ENCODE measurements around the gene RIOX2.
A peak's percentile ranks its signal among the peaks of the same experiment; 100 is the strongest.

RIOX2 gene

DNA sequence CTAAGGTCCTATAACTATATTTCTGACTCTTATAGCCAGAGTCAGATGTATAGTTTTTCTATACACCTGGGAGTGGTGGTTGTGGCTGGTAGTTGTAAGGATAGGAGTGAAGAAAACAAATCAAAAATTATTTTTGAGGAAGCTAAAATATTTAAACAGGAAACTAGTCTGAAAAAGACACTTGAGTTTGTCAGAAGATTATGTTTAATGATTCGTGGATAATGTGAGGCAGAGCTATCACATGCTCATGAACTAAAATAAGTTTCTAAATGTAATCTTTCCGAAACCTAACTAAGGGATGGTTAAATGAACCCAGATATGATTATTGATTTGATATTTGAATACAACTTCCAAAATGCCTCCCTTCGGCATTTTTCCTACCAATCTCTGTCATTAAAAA lies 32.5 kb upstream of the RIOX2 start:
- Histone ChIP-seq H3K4me3 (ENCODE audit: low read length, poor library complexity, severe bottlenecking) (no peak overlapping the region), H3K9me3 (ENCODE audit: insufficient read depth, low read depth, low read length) (no peaks in the 10 kb centered on the region), H3K9me2 (replicated peaks; ENCODE audit: low read depth, low read length) (no peaks in the 10 kb centered on the region), H3K36me3 (ENCODE audit: insufficient read depth, low read length) (no peaks in the 10 kb centered on the region), H3K4me2 (ENCODE audit: low read depth, low read length, poor library complexity, severe bottlenecking) (no peak overlapping the region), H3F3A (ENCODE audit: low read depth) (no peaks in the 10 kb centered on the region), H3K9ac (ENCODE audit: low read depth, low read length, poor library complexity, severe bottlenecking) (no peak overlapping the region), H3K27me3 (ENCODE audit: insufficient read depth, low read length, poor library complexity, severe bottlenecking) (no peaks in the 10 kb centered on the region), H4K20me1 (ENCODE audit: insufficient read depth, low read length, poor library complexity, severe bottlenecking) (no peaks in the 10 kb centered on the region), H3K4me1 (ENCODE audit: insufficient read depth, low read length, poor library complexity, severe bottlenecking) (peaks cover 28% of the 10 kb centered on the region), H2AFZ (ENCODE audit: low read length) (no peak overlapping the region), H3K79me2 (ENCODE audit: insufficient read depth, low read length) (no peaks in the 10 kb centered on the region)
- TF ChIP-seq, protein P1, sequence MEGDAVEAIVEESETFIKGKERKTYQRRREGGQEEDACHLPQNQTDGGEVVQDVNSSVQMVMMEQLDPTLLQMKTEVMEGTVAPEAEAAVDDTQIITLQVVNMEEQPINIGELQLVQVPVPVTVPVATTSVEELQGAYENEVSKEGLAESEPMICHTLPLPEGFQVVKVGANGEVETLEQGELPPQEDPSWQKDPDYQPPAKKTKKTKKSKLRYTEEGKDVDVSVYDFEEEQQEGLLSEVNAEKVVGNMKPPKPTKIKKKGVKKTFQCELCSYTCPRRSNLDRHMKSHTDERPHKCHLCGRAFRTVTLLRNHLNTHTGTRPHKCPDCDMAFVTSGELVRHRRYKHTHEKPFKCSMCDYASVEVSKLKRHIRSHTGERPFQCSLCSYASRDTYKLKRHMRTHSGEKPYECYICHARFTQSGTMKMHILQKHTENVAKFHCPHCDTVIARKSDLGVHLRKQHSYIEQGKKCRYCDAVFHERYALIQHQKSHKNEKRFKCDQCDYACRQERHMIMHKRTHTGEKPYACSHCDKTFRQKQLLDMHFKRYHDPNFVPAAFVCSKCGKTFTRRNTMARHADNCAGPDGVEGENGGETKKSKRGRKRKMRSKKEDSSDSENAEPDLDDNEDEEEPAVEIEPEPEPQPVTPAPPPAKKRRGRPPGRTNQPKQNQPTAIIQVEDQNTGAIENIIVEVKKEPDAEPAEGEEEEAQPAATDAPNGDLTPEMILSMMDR (conservative IDR thresholded peaks at IDR 0.05; ENCODE audit: low read length), result no peak
- no peak for TF ChIP-seq EZH2phosphoT487 (IDR thresholded peaks at IDR 0.05; ENCODE audit: borderline replicate concordance)

- Histone ChIP-seq H3K36me3 (ENCODE audit: insufficient read depth, low read length) (no peaks in the 10 kb centered on the region), H3K9ac (ENCODE audit: low read depth, low read length, poor library complexity, severe bottlenecking) (peak overlapping the region; percentile 16), H3K4me2 (ENCODE audit: low read depth, low read length, poor library complexity, severe bottlenecking) (peak overlapping the region; percentile 67), H3K79me2 (ENCODE audit: insufficient read depth, low read length) (no peaks in the 10 kb centered on the region), H4K20me1 (ENCODE audit: insufficient read depth, low read length, poor library complexity, severe bottlenecking) (no peaks in the 10 kb centered on the region), H3K9me3 (ENCODE audit: insufficient read depth, low read depth, low read length) (no peaks in the 10 kb centered on the region), H2AFZ (ENCODE audit: low read length) (peak overlapping the region; percentile 78), H3K9me2 (replicated peaks; ENCODE audit: low read depth, low read length) (no peaks in the 10 kb centered on the region), H3K4me3 (ENCODE audit: low read length, poor library complexity, severe bottlenecking) (peak overlapping the region; percentile 51), H3K4me1 (ENCODE audit: insufficient read depth, low read length, poor library complexity, severe bottlenecking) (peaks cover 24% of the 10 kb centered on the region), H3F3A (ENCODE audit: low read depth) (no peaks in the 10 kb centered on the region), H3K27me3 (ENCODE audit: insufficient read depth, low read length, poor library complexity, severe bottlenecking) (no peaks in the 10 kb centered on the region)
- TF ChIP-seq EZH2phosphoT487 (IDR thresholded peaks at IDR 0.05; ENCODE audit: borderline replicate concordance), result no peak
- TF ChIP-seq, protein P1 (conservative IDR thresholded peaks at IDR 0.05; ENCODE audit: low read length), result no peak
Observed at GRCh38 chr3:98003306-98003969, 31.2 kb upstream of the RIOX2 start.

DNA sequence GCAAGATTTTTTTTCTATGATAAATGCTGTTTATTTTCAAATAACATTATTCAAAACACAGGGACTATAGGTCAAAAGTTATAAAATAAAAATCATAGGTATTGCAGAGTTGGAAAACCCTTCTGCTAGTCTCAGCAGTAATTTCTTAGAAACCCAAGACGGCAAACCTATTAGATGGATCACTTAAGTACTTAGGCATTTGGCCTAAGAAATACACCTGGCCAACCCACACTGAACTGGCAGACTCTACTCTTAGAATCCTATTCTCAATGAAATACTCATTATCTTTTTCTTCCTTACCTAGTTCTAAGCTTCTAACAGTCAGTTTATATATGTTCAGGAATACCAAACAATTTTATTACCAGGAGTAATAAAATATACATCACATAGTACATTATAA lies 30.5 kb upstream of the RIOX2 start:
- TF ChIP-seq, protein P1 (conservative IDR thresholded peaks at IDR 0.05; ENCODE audit: low read length), result no peak
- no peak for TF ChIP-seq EZH2phosphoT487 (IDR thresholded peaks at IDR 0.05; ENCODE audit: borderline replicate concordance)
- no peak overlapping the region for H3K4me2 ChIP-seq (ENCODE audit: low read depth, low read length, poor library complexity, severe bottlenecking)
- H4K20me1 ChIP-seq (ENCODE audit: insufficient read depth, low read length, poor library complexity, severe bottlenecking), result no peaks in the 10 kb centered on the region
- H3K79me2 ChIP-seq (ENCODE audit: insufficient read depth, low read length), result no peaks in the 10 kb centered on the region
- no peaks in the 10 kb centered on the region for H3F3A ChIP-seq (ENCODE audit: low read depth)
- no peaks in the 10 kb centered on the region for H3K9me2 ChIP-seq (replicated peaks; ENCODE audit: low read depth, low read length)
- H2AFZ ChIP-seq (ENCODE audit: low read length), result no peak overlapping the region
- H3K4me1 ChIP-seq (ENCODE audit: insufficient read depth, low read length, poor library complexity, severe bottlenecking), result peaks cover 24% of the 10 kb centered on the region
- H3K9ac ChIP-seq (ENCODE audit: low read depth, low read length, poor library complexity, severe bottlenecking), result no peak overlapping the region
- no peak overlapping the region for H3K4me3 ChIP-seq (ENCODE audit: low read length, poor library complexity, severe bottlenecking)
- no peaks in the 10 kb centered on the region for H3K27me3 ChIP-seq (ENCODE audit: insufficient read depth, low read length, poor library complexity, severe bottlenecking)
- no peaks in the 10 kb centered on the region for H3K36me3 ChIP-seq (ENCODE audit: insufficient read depth, low read length)
- H3K9me3 ChIP-seq (ENCODE audit: insufficient read depth, low read depth, low read length), result no peaks in the 10 kb centered on the region

Measured in Loucy (cell line).